SH-SY5Y (cell line): ENCODE measurements around the gene ANKRD28.

Experiments used
- GATA2 ChIP-seq: IDR thresholded peaks from 2 replicates; pipeline ENCODE4 v1.6.1; 2011; ENCODE audit warnings: mild to moderate bottlenecking, low read depth, low read length
- GATA3 ChIP-seq: IDR thresholded peaks from 2 replicates; pipeline ENCODE4 v1.6.1; 2011; ENCODE audit warnings: low read depth, mild to moderate bottlenecking, low read length, moderate library complexity

- TF ChIP-seq GATA2 (no peak), GATA3 (no peak)
Measured at GRCh38 chr3:15810702-15811101, 12.9 kb upstream of the ANKRD28 start.
